Esophagus (tissue), 2 donors: Measurements from ENCODE around the gene COL18A1. TPM values are rescaled to one million over a fixed set of nuclear protein-coding genes. Genes with fewer than 3 reads are reported as not detected.

Experiments used
- H3K27ac ChIP-seq, 2 donors: one replicate each; pipeline ENCODE4 v1.5.1; 2013; ENCODE audit warnings: low read depth in 2 of 2, mild to moderate bottlenecking in 2 of 2, inconsistent platforms in 1 of 2, low read length in 1 of 2, moderate library complexity in 1 of 2
- H3K27me3 ChIP-seq, 2 donors: one replicate each; pipeline ENCODE4 v1.6.1; 2013; ENCODE audit warnings: low read length in 2 of 2, control low read depth in 1 of 2, mild to moderate bottlenecking in 1 of 2; ENCODE audit not compliant: insufficient read depth in 2 of 2, control insufficient read depth in 1 of 2
- H3K36me3 ChIP-seq, 2 donors: one replicate each; pipeline ENCODE4 v1.6.1; 2013; ENCODE audit warnings: low read length in 1 of 2; ENCODE audit not compliant: control insufficient read depth in 2 of 2, insufficient read depth in 2 of 2
- H3K4me1 ChIP-seq, 2 donors: one replicate each; pipeline ENCODE4 v1.6.1; 2013; ENCODE audit warnings: low read length in 1 of 2; ENCODE audit not compliant: control insufficient read depth in 2 of 2, insufficient read depth in 2 of 2
- H3K4me3 ChIP-seq, 2 donors: one replicate each; pipeline ENCODE4 v1.5.1; 2013; ENCODE audit warnings: low read length in 2 of 2, mild to moderate bottlenecking in 2 of 2, low read depth in 1 of 2, moderate library complexity in 1 of 2
- H3K9me3 ChIP-seq, 2 donors: one replicate each; pipeline ENCODE4 v1.6.1; 2013; ENCODE audit warnings: mild to moderate bottlenecking in 2 of 2, low read depth in 1 of 2, low read length in 1 of 2, moderate library complexity in 1 of 2; ENCODE audit not compliant: control insufficient read depth in 2 of 2, insufficient read depth in 1 of 2
- WGBS, 2 donors: extraction: QIAGEN DNeasy Blood & Tissue Kit; methylation state at CpG; one replicate each; pipeline ENCODE4 v1.1.7; 2013; 5-methylcytosine and 5-hydroxymethylcytosine counted together
- polyA plus RNA-seq, 2 donors: library from polyadenylated mRNA; stranded (reverse); fragments of 200-250 nt; gene quantifications; one replicate each; pipeline ENCODE4 v1.2.3, GENCODE V29; 2013
- donor health status: healthy with polysubstance abuse.
- donor health status: Bipolar disorder and iron deficiency.

Gene COL18A1
- polyA plus RNA-seq, 2 donors, result 29.7 to 29.9 TPM

DNA sequence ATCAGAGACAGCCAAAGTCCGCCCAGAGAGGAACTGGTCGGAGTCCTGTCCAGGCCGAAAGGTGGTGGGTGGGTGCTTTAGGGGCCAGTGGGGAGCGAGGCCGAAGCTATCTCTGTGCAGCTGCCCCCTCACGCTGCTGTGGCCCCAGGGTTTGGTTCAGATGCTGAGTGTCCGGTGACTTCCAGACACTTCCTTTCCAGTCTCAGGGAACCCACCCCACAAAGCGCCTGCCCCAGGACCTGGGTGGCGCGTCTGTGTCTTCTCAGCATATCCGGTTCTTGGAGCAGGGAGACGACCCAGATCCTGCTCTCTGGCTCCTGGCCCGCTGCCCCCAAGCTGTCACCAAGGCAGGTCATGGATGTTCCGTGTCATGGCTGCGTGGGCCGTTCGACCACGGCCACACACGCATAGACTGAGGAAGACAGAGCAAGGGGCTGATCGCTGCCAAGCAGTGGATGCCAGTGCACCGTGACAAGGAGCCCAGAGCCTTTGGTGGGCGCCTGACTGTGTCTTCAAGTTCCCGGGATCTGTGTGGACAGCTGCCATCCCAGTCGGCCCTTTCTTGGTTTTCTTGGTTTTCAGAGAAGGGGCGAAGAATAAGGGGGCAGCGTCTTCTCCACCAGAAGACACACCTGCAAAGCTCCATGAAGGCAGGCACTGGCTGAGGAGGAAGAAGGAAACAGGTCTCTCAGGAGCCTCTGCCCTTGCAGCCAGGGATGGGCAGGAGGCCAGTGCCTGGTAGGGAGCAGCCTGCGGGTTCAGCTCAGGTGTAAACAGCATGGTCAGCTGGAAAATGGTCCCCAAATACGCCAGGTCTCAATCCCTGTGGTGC lies 22.9 kb upstream of the COL18A1 start:
- H3K4me3 ChIP-seq, result no peak overlapping the region
- H3K27me3 ChIP-seq, result no peaks in the 10 kb centered on the region
- no peaks in the 10 kb centered on the region for H3K9me3 ChIP-seq
- H3K36me3 ChIP-seq, result no peaks in the 10 kb centered on the region
- H3K4me1 ChIP-seq, result peaks cover 0 to 3% of the 10 kb centered on the region in 2 donors
- 86 to 90% methylated on average over 28 of the region's 28 CpGs for WGBS, 2 donors
- no peak overlapping the region for H3K27ac ChIP-seq

DNA sequence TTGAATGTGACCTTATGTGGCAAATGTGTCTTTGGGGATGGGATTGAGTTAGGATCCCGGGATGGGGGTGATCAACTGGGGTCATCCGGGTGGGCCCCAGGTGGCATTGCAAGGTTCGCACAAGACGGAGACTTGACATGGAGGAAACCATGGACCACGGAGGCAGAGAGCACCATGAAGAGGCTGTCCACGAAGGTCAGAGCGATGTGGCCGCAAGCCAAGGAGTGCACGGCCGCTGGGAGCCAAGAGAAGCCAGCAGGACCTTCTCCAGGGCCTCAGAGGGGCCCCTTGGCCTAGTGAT lies 22.3 kb upstream of the COL18A1 start:
- Histone ChIP-seq H3K4me1 (peaks cover 0 to 3% of the 10 kb centered on the region in 2 donors), H3K36me3 (no peaks in the 10 kb centered on the region), H3K27ac (no peak overlapping the region), H3K27me3 (no peaks in the 10 kb centered on the region), H3K9me3 (no peaks in the 10 kb centered on the region), H3K4me3 (no peak overlapping the region)
- WGBS, 2 donors, result 92 to 94% methylated on average over 10 of the region's 10 CpGs

DNA sequence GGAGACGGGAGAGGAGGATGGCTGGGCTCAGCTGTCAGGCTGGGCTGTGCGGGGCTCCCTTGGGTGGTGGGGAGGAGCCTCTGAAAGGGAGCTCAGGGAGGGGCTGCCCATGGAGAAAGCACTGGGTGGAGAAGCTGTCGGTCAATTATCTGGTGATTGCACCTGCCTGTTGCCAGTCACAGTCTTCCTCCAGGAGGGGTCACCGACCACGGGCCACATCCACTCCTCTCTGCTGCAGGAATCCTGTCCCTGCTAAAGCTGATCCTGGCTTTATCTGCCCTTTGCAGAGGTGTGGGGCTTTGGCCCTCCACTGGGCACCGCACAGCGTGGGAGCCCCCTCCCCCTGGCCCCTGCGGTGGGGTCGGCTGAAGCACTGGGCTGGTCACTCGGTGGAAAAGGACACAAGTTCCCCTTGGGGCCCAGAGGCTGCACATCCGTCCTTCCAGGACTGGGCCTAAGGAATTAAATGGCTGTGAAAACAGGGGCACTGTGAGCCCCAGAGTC lies 21.8 kb upstream of the COL18A1 start:
- WGBS, 2 donors, result 88 to 90% methylated on average over 11 of the region's 11 CpGs
- Histone ChIP-seq H3K4me3 (no peak overlapping the region), H3K36me3 (no peaks in the 10 kb centered on the region), H3K27me3 (no peaks in the 10 kb centered on the region), H3K27ac (no peak overlapping the region), H3K9me3 (no peaks in the 10 kb centered on the region), H3K4me1 (peaks cover 0 to 3% of the 10 kb centered on the region in 2 donors)

DNA sequence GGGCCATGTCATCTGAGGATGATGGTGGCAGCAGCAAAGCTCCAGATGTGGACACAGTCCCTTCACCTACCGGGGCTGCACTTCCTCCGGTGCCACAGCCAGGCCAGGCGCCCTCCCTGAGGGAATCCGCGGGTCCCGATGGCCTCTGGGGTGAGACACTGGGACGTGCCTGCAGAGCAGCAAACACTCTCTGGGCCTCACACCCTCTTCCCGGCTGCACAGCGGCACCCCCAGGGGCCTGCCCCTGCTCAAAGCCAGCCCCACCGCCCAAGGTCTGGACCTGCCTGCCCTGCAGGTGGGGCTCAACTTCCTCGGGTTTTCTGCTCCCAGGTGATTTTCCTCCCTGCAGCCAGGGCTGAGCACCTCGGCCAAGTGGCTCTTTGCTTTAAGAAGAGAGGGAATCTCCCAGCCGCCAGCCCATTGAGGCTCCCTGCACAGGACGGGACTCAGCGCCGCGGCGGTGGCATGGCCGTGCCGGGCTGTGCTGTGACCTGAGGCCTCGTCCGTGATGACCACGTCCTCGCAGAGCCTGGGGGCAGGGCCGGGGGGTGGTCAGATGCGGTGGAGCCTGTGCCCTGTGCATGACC lies 21.3 kb upstream of the COL18A1 start:
- 56 to 58% methylated on average over 25 to 26 of the region's 26 CpGs for WGBS, 2 donors
- Histone ChIP-seq H3K4me3 (no peak overlapping the region), H3K9me3 (no peaks in the 10 kb centered on the region), H3K27me3 (no peaks in the 10 kb centered on the region), H3K4me1 (peaks cover 0 to 3% of the 10 kb centered on the region in 2 donors), H3K36me3 (no peaks in the 10 kb centered on the region), H3K27ac (no peak overlapping the region)

- no peaks in the 10 kb centered on the region for H3K9me3 ChIP-seq
- H3K4me3 ChIP-seq, result no peak overlapping the region
- WGBS, 2 donors, result 84% methylated on average over 30 of the region's 30 CpGs
- no peaks in the 10 kb centered on the region for H3K36me3 ChIP-seq
- H3K27ac ChIP-seq, result no peak overlapping the region
- H3K27me3 ChIP-seq, result no peaks in the 10 kb centered on the region
- peaks cover 0 to 3% of the 10 kb centered on the region in 2 donors for H3K4me1 ChIP-seq
Observed at GRCh38 chr21:45384656-45385548, 20.1 kb upstream of the COL18A1 start.

- H3K9me3 ChIP-seq, result no peaks in the 10 kb centered on the region
- 88% methylated on average over 19 to 21 of the region's 21 CpGs for WGBS, 2 donors
- no peak overlapping the region for H3K4me3 ChIP-seq
- no peaks in the 10 kb centered on the region for H3K36me3 ChIP-seq
- peaks cover 0 to 3% of the 10 kb centered on the region in 2 donors for H3K4me1 ChIP-seq
- H3K27me3 ChIP-seq, result no peaks in the 10 kb centered on the region
- H3K27ac ChIP-seq, result no peak overlapping the region
Observed at GRCh38 chr21:45385549-45386050, 19.4 kb upstream of the COL18A1 start.

DNA sequence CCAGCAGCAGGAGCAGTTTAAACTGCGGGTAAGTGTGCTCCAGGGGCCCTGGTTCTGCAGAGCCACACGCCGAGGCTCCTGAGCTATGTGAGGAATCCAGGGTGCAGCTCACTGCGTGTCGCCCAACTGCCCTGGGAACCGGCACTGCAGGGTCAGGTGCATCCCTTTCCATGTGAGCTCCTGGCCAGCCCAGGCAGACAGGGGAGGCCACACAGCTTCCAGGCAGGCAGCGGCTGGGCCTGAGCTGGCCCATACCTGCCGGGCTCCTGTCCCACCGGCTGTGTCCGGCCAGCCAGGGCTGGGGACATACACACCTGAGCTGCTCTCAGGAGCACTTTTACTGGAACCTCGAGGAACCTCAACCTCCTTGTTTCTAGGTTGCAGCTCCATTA lies 18.6 kb upstream of the COL18A1 start:
- H3K36me3 ChIP-seq, result no peaks in the 10 kb centered on the region
- H3K4me1 ChIP-seq, result peaks cover 0 to 3% of the 10 kb centered on the region in 2 donors
- H3K27me3 ChIP-seq, result no peaks in the 10 kb centered on the region
- WGBS, 2 donors, result 39 to 53% methylated on average over 11 of the region's 11 CpGs
- peak overlapping the region in 1 of 2 donors; percentile 42 for H3K27ac ChIP-seq
- no peaks in the 10 kb centered on the region for H3K9me3 ChIP-seq
- H3K4me3 ChIP-seq, result no peak overlapping the region

- Histone ChIP-seq H3K9me3 (no peaks in the 10 kb centered on the region), H3K27ac (no peak overlapping the region), H3K36me3 (no peaks in the 10 kb centered on the region), H3K4me3 (no peak overlapping the region), H3K27me3 (no peaks in the 10 kb centered on the region), H3K4me1 (peaks cover 0 to 3% of the 10 kb centered on the region in 2 donors)
- WGBS, 2 donors, result 31 to 41% methylated on average over 20 of the region's 20 CpGs
Observed at GRCh38 chr21:45386728-45387371, 18.1 kb upstream of the COL18A1 start.

- Histone ChIP-seq H3K4me1 (peaks cover 0 to 3% of the 10 kb centered on the region in 2 donors), H3K36me3 (no peaks in the 10 kb centered on the region), H3K27ac (peak overlapping the region in 1 of 2 donors; percentile 24), H3K4me3 (no peak overlapping the region), H3K27me3 (no peaks in the 10 kb centered on the region), H3K9me3 (no peaks in the 10 kb centered on the region)
- WGBS, 2 donors, result 80 to 82% methylated on average over 13 of the region's 13 CpGs
Observed at GRCh38 chr21:45387506-45387905, 17.5 kb upstream of the COL18A1 start.
